Brain microvascular endothelial cell (primary cell): ENCODE measurements around the gene IFNL2.
"Not testable (repeated sequence)": the region's sequence is repeated elsewhere in the genome, so short reads cannot be mapped to it uniquely, and the experiment has no call there.

Source experiments
- DNase-seq: peaks from one replicate; pipeline ENCODE4 v3.0.0-alpha.2; 2020
- H3K27ac ChIP-seq: fragments of 250-450 bp; sonication (Bioruptor Pico); 2 replicates; pipeline ENCODE4 v1.5.1; 2020; ENCODE audit warnings: mild to moderate bottlenecking, moderate library complexity
- H3K27me3 ChIP-seq: fragments of 250-450 bp; sonication (Bioruptor Pico); replicated peaks from 2 replicates; pipeline ENCODE4 v1.5.1; 2020; ENCODE audit warnings: mild to moderate bottlenecking
- H3K36me3 ChIP-seq: fragments of 250-450 bp; sonication (Bioruptor Pico); replicated peaks from 2 replicates; pipeline ENCODE4 v1.5.1; 2020; ENCODE audit warnings: mild to moderate bottlenecking
- H3K4me3 ChIP-seq: 2 replicates; pipeline ENCODE4 v1.5.1; 2011; ENCODE audit warnings: low read depth, mild to moderate bottlenecking, control low read depth, low read length, moderate library complexity
- CTCF ChIP-seq: IDR thresholded peaks from 2 replicates; pipeline ENCODE4 v1.5.1; 2011; ENCODE audit warnings: low read depth, mild to moderate bottlenecking, moderate library complexity, low read length, control low read depth, inconsistent platforms; ENCODE audit errors: missing control alignments
- in situ Hi-C: cut with HindIII; loops from 2 replicates; pipeline ENCODE4 v1.10.0; 2017; ENCODE audit warnings: low sequenced_read_pairs, low pct_ligation_motif_present

IFNL2 gene

GRCh38 chr19:39237200-39238184 is 30.7 kb upstream of the IFNL2 start:
- DNase-seq, result no peak
- no peak overlapping the region for H3K27ac ChIP-seq
- in situ Hi-C loops, result no loop called here
- no peaks in the 10 kb centered on the region for H3K36me3 ChIP-seq
- TF ChIP-seq CTCF, result no peak
- no peaks in the 10 kb centered on the region for H3K27me3 ChIP-seq
- H3K4me3 ChIP-seq, result no peak overlapping the region

GRCh38 chr19:39238209-39238608 is 30.0 kb upstream of the IFNL2 start:
- in situ Hi-C loops, result no loop called here

GRCh38 chr19:39238944-39239343 is 29.3 kb upstream of the IFNL2 start:
- Histone ChIP-seq H3K27me3 (no peaks in the 10 kb centered on the region), H3K4me3 (no peak overlapping the region), H3K36me3 (no peaks in the 10 kb centered on the region), H3K27ac (no peak overlapping the region)
- TF ChIP-seq CTCF, result no peak
- in situ Hi-C loops, result no loop called here
- DNase-seq, result no peak

More at GRCh38 chr19:39238209-39238608, 30.0 kb upstream of the IFNL2 start:
- H3K36me3 ChIP-seq, result no peaks in the 10 kb centered on the region
- TF ChIP-seq CTCF, result no peak
- no peaks in the 10 kb centered on the region for H3K27me3 ChIP-seq
- no peak overlapping the region for H3K27ac ChIP-seq
- no peak overlapping the region for H3K4me3 ChIP-seq
- DNase-seq, result no peak

DNA sequence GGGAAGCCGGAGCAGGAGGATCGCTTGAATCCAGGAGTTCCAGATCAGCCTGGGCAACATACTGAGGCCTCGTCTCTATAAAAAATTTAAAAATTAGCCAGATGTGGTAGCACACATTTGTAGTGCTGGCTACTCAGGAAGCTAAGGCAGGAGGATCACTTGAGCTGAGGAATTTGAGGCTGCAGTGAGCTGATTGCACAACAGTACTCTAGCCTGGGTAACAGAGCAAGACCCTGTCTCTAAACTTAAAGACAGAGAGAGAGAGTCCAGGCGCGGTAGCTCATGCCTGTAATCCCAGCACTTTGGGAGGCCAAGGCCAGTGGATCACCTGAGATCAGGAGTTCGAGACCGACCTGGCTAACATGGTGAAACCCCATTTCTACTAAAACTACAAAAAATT is 27.8 kb upstream of the IFNL2 start:
- no peak for DNase-seq
- Histone ChIP-seq H3K36me3 (no peaks in the 10 kb centered on the region), H3K4me3 (no peak overlapping the region), H3K27me3 (no peaks in the 10 kb centered on the region), H3K27ac (no peak overlapping the region)
- no peak for TF ChIP-seq CTCF
- in situ Hi-C loops, result no loop called here

- peaks cover 20% of the 10 kb centered on the region for H3K27me3 ChIP-seq
- H3K4me3 ChIP-seq, DNase-seq, in situ Hi-C loops, H3K36me3 ChIP-seq, H3K27ac ChIP-seq: not testable (repeated sequence)
These were observed 24.5 kb upstream of the IFNL2 start for GRCh38 chr19:39243741-39244140.

DNA sequence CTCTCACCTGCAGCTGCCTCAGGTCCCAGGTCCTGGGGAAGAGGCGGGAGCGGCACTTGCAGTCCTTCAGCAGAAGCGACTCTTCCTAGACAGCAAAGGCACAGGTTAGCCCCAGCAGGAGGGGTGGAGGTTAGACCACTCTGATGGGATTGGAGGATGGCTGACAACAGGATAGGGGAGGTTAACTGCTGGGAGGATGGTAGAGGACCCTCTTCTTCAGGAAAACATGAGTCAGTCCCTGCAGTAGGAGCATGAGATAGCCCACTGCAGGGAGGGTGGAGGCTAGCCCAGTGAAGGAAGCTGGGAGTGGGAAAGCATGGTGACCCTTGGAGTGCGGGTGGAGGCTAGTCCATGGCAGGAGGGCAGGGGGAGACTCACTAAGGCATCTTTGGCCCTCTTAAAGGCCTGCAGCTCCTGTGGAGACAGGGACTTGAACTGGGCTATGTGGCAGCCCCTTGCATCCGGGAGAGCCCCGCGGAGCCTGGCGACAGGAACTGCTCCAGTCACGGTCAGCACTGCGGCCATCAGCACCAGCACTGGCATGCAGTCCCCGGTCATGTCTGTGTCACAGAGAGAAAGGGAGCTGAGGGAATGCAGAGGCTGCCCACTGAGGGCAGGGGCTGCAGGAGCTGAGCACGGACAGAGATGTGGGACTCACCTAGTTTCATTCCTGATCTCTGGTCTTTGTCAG is 23.6 kb upstream of the IFNL2 start, which contains the start of gene IFNL3:
Gene IFNL3, minus strand, starts transcription at position 597 of the 691 bp plus-strand sequence. Its CDS starts 39 bp downstream, at position 558.
- H3K36me3 ChIP-seq, in situ Hi-C loops, H3K4me3 ChIP-seq, H3K27ac ChIP-seq, DNase-seq: not testable (repeated sequence)
- peaks cover 28% of the 10 kb centered on the region for H3K27me3 ChIP-seq

- H3K27ac ChIP-seq, in situ Hi-C loops, DNase-seq, H3K36me3 ChIP-seq, H3K4me3 ChIP-seq: not testable (repeated sequence)
- H3K27me3 ChIP-seq, result peaks cover 34% of the 10 kb centered on the region
These were observed 23.0 kb upstream of the IFNL2 start for GRCh38 chr19:39245166-39245565.
